OCI-LY3 (cell line): ENCODE data around the gene MSS51.

Experiments used
- H2AFZ ChIP-seq: fragments of 200-600, 300-600 bp; shearing (Covaris generic); 2 replicates; pipeline ENCODE4 v1.6.0; 2014; ENCODE audit warnings: antibody characterized with exemption, low read depth, low read length
- H3K27ac ChIP-seq: fragments of 200-600, 300-600 bp; sonication (generic); 2 replicates; pipeline ENCODE4 v1.5.1; 2014; ENCODE audit warnings: mild to moderate bottlenecking, low read length, moderate library complexity, mixed read lengths
- H3K27me3 ChIP-seq: fragments of 200-600, 300-600 bp; sonication (generic); 2 replicates; pipeline ENCODE4 v1.6.1; 2014; ENCODE audit warnings: low read depth, low read length, mixed read lengths
- H3K36me3 ChIP-seq: fragments of 200-600, 300-600 bp; sonication (generic); replicated peaks from 2 replicates; pipeline ENCODE3; 2014; ENCODE audit warnings: low read depth, low read length, mixed read lengths
- H3K4me1 ChIP-seq: fragments of 300-600, 200-600 bp; sonication (generic); 2 replicates; pipeline ENCODE4 v1.6.1; 2014; ENCODE audit warnings: low read length, mixed read lengths
- H3K4me2 ChIP-seq: fragments of 200-600, 300-600 bp; sonication (generic); 2 replicates; pipeline ENCODE4 v1.6.1; 2014; ENCODE audit warnings: low read length, mixed read lengths
- H3K4me3 ChIP-seq: fragments of 300-600, 200-600 bp; sonication (generic); 2 replicates; pipeline ENCODE4 v1.5.1; 2014; ENCODE audit warnings: antibody characterized with exemption, mild to moderate bottlenecking, low read length, moderate library complexity
- H3K79me2 ChIP-seq: fragments of 300-600, 200-600 bp; shearing (Covaris generic); 2 replicates; pipeline ENCODE4 v1.6.1; 2014; ENCODE audit warnings: mild to moderate bottlenecking, low read length, mixed read lengths
- H3K9ac ChIP-seq: fragments of 300-600, 200-600 bp; shearing (Covaris generic); 2 replicates; pipeline ENCODE4 v1.6.0; 2014; ENCODE audit warnings: mild to moderate bottlenecking, low read length, moderate library complexity
- H3K9me3 ChIP-seq: fragments of 200-600, 300-600 bp; shearing (Covaris generic); 2 replicates; pipeline ENCODE4 v1.6.1; 2014; ENCODE audit warnings: low read length, mixed read lengths; ENCODE audit not compliant: insufficient read depth
- H4K20me1 ChIP-seq: fragments of 200-600, 300-600 bp; sonication (generic); 2 replicates; pipeline ENCODE4 v1.6.1; 2016; ENCODE audit warnings: low read length, mixed read lengths; ENCODE audit not compliant: insufficient read depth
- EZH2phosphoT487 ChIP-seq: fragments of 200-600 bp; shearing (Covaris generic); IDR thresholded peaks from 2 replicates; pipeline ENCODE4 v1.6.1; 2018; ENCODE audit warnings: antibody characterized with exemption, mixed run types, low read depth
- TF ChIP-seq, protein P1 (sequence below): fragments of 200-600, 300-600 bp; sonication (generic); IDR thresholded peaks from 2 replicates; pipeline ENCODE4 v1.5.1; 2014; ENCODE audit warnings: antibody characterized with exemption, low read length, low read depth

Gene MSS51

DNA sequence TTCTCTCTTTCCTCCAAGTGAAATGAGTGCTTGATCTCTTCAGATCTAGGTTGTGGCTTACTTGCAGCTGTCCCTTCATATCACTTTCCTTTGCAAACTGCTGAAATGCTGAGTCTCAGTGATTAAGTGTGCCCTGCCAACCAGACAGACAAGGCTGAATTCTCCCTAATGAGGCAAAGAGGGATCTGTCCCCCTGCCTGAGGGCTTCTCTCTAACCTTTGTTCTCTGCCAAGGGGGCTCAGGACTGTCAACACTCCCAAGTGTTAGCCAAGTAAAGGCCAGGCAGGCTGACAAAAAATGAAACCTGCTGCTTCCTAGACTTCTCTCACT is at the start of gene MSS51:
Gene MSS51, minus strand, starts transcription at position 24 of the 330 bp plus-strand sequence. CDS start 5,277 bp downstream, outside the sequence.
- H3K4me1 ChIP-seq = no peaks in the 10 kb centered on the region
- no peaks in the 10 kb centered on the region for H3K79me2 ChIP-seq
- no peak within 1 kb of the TSS for H3K4me2 ChIP-seq
- H3K27ac ChIP-seq = no peak within 1 kb of the TSS
- no peak within 1 kb of the TSS for H2AFZ ChIP-seq
- no peaks in the 10 kb centered on the region for H4K20me1 ChIP-seq
- H3K9me3 ChIP-seq = no peaks in the 10 kb centered on the region
- H3K9ac ChIP-seq = no peak within 1 kb of the TSS
- TF ChIP-seq, protein P1, sequence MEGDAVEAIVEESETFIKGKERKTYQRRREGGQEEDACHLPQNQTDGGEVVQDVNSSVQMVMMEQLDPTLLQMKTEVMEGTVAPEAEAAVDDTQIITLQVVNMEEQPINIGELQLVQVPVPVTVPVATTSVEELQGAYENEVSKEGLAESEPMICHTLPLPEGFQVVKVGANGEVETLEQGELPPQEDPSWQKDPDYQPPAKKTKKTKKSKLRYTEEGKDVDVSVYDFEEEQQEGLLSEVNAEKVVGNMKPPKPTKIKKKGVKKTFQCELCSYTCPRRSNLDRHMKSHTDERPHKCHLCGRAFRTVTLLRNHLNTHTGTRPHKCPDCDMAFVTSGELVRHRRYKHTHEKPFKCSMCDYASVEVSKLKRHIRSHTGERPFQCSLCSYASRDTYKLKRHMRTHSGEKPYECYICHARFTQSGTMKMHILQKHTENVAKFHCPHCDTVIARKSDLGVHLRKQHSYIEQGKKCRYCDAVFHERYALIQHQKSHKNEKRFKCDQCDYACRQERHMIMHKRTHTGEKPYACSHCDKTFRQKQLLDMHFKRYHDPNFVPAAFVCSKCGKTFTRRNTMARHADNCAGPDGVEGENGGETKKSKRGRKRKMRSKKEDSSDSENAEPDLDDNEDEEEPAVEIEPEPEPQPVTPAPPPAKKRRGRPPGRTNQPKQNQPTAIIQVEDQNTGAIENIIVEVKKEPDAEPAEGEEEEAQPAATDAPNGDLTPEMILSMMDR = no peak
- TF ChIP-seq EZH2phosphoT487 = no peak
- peaks cover 4% of the 10 kb centered on the region for H3K36me3 ChIP-seq
- H3K4me3 ChIP-seq = no peak within 1 kb of the TSS
- no peaks in the 10 kb centered on the region for H3K27me3 ChIP-seq

DNA sequence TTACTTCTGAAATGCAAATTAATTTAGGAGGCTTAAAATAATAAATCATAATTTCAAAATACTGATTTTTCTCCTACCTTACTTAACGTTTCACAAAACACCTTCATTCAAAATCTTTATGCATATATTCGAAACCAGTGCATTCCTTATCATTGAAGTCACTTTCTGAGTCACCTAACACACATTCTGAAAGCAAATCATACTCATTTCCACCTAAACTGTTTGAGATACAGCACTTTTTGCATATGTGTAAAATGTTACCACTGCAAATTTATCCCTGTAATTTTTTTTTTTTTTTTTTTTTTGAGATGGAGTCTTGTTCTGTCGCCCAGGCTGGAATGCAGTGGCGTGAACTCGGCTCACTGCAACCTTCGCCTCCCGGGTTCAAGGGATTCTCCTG is 46.8 kb upstream of the MSS51 start:
- Histone ChIP-seq H3K4me2 (peak overlapping the region; percentile 47), H3K79me2 (peaks cover 7% of the 10 kb centered on the region; the same call in 1 of the 2 replicates), H3K36me3 (peaks cover 14% of the 10 kb centered on the region), H3K9ac (no peak overlapping the region), H3K4me3 (peak overlapping the region; percentile 38), H3K27me3 (no peaks in the 10 kb centered on the region), H3K4me1 (peaks cover 26% of the 10 kb centered on the region), H3K9me3 (no peaks in the 10 kb centered on the region), H3K27ac (no peak overlapping the region), H4K20me1 (no peaks in the 10 kb centered on the region), H2AFZ (no peak overlapping the region)
- TF ChIP-seq, protein P1 = no peak
- no peak for TF ChIP-seq EZH2phosphoT487

DNA sequence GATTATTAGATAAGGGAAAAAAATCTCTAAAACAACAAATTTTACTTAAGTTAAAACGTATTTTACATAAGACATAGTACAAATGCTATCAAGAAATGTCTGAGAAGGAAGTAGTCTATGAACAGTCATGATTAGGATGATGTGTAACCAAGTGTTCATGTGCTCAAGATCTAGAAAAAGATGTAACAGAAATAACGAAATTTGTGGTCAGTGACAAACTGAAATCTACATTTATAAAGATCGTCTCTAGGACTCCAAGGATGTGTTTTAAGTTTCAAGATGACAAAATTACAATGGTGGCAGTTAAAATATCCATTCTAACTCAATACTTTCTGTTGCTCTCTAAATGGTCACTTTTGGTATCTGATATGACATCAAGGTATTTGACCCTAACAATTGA is 45.3 kb upstream of the MSS51 start:
- no peak overlapping the region for H3K4me3 ChIP-seq
- H3K4me2 ChIP-seq = peak overlapping the region; percentile 35; the same call in 1 of the 2 replicates
- H3K9ac ChIP-seq = no peak overlapping the region
- H4K20me1 ChIP-seq = no peaks in the 10 kb centered on the region
- 0 out of 2 replicates have a peak overlapping the region, but pooled peaks have one; percentile 11 for H3K27ac ChIP-seq
- H3K27me3 ChIP-seq = no peaks in the 10 kb centered on the region
- peaks cover 19% of the 10 kb centered on the region for H3K36me3 ChIP-seq
- TF ChIP-seq, protein P1 = no peak
- TF ChIP-seq EZH2phosphoT487 = no peak
- peaks cover 7% of the 10 kb centered on the region; the same call in 1 of the 2 replicates for H3K79me2 ChIP-seq
- no peaks in the 10 kb centered on the region for H3K9me3 ChIP-seq
- H3K4me1 ChIP-seq = peaks cover 26% of the 10 kb centered on the region
- H2AFZ ChIP-seq = no peak overlapping the region

DNA sequence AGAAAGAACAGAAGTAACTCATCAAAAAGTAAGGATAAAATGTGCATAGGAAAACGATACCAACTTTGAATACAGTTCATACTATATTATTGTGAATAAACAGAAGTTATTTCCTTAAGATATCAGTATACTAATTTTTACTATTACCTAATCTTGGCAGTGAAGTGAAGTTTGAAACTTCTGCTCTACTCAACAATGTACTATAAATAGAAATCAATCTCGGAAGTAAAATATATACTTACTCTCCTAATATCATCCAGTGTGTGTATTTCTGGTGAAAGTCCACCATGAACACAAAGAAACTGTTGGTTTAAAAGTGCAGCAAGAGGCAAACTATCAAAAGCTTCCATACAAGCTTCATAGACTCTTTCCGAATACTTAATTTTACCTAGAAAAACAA is 37.9 kb upstream of the MSS51 start:
- no peaks in the 10 kb centered on the region for H3K79me2 ChIP-seq
- no peaks in the 10 kb centered on the region for H4K20me1 ChIP-seq
- no peak overlapping the region for H3K9ac ChIP-seq
- TF ChIP-seq, protein P1 = no peak
- no peak for TF ChIP-seq EZH2phosphoT487
- peaks cover 9% of the 10 kb centered on the region for H3K36me3 ChIP-seq
- no peak overlapping the region for H3K4me3 ChIP-seq
- peaks cover 8% of the 10 kb centered on the region for H3K4me1 ChIP-seq
- H3K27ac ChIP-seq = no peak overlapping the region
- no peak overlapping the region for H2AFZ ChIP-seq
- no peaks in the 10 kb centered on the region for H3K9me3 ChIP-seq
- no peaks in the 10 kb centered on the region for H3K27me3 ChIP-seq
- H3K4me2 ChIP-seq = no peak overlapping the region
